ENCODE data around the gene SERTAD2. TPM values are rescaled to one million over a fixed set of nuclear protein-coding genes. Genes with fewer than 3 reads are reported as not detected.

SERTAD2 gene
- total RNA-seq, 2 donors from 2014 or later, result 15.3 to 26.0 TPM

DNA sequence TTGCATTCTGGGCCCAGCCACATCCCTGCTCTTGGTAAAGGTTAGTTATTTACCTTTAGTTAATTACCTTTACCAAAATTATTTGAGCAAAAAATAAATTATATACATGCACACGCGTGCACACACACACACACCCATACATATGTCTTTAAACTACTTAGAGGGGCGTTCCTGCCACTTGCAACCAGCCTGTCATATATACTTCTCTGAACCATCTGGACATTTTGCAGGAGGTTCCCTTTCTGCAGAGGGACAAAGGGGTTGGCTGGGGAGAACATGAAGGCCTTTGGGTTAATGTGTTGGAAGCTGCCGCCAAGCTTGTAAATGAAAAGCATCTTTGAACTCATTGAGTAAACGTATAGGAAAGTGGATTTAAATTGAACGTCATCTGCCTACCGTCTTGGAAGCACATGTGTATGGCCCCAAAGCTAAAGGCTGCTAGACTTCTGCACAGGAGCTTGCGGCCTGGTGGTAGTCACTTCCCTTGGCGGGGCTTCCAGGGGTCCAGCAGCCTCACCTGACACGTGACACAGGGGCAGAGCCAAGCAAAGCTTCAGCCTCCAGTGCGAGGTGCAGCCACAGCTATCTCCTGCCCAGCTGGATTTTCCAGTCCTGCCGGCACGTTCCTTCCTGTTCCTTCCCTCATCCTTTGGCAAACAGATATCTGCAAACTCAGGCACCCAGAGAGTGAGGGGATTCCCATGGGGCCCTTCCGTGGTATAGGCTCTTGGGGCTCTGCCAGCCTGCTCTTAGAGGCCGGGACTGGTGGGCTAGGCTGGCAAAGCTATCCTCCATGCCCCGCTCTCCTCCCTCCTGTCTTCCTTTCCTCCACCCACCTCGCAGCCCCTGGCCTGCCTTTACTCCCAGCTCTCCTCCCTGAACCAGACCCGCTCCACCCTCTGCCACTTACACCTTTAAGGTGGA is 46.1 kb downstream of the SERTAD2 start:
- DNase-seq (ENCODE audit: low spot score), result peak; percentile 93
- H3K4me3 ChIP-seq, result no peak overlapping the region
- intact Hi-C loops (cut with DNase I), result loop anchor here (5.0 kb wide), 1 partner anchor 40 kb away; no protein-coding TSS in a partner anchor

DNA sequence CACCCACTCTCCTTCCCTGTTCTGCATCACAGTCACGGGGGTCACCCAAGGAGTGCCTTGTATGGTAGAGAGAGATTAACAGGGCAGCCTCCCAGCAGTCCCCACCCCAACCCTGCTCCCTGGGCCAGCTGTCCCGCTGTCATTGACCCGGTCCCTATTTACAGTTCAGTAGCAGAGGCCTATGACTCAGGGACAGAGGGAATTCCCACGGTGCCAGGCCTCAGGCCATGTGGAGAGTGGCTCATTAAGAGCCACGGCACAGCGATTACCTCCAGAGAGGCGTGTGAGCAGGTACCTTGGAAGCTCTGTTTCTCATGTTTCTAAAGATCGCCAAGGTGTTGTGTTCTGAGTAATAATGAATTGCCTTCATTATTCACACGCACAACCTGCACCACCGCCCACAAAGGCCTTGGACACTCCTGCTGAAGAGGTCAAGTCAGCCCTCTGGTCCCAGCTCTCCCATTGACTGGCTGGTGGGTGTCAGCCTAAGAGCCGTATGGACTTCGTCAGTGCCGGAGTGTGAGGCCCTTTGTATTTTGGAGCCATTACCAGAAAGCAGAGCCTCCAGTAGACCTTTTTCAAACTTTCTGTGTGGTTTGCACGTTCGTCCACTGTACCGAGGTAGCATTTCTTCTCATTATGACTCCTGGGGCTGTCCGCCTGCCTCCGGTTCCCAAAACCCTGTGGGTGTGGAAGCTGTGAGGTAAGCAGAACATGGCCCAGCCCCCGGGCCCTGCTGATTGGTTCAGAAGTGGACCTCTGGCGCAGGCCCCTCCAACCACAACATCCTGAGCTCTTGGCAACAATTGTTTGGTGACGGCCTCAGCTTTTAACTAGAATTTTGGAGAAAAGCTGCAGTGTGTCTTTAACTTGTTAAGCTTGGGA is 47.0 kb downstream of the SERTAD2 start:
- Histone ChIP-seq H3K9me3 (no peaks in the 10 kb centered on the region), H3K4me1 (replicated peaks) (peaks cover 8% of the 10 kb centered on the region), H3K36me3 (no peaks in the 10 kb centered on the region), H3K27ac (peak overlapping the region; percentile 53 to 62), H3K27me3 (replicated peaks; ENCODE audit: insufficient read depth) (no peaks in the 10 kb centered on the region), H3K4me3 (no peak overlapping the region)
- intact Hi-C loops (cut with DNase I), result loop anchor here (5.0 kb wide), 1 partner anchor 41 kb away; no protein-coding TSS in a partner anchor
- 51% methylated on average over 21 of the region's 21 CpGs for WGBS
- peak; percentile 73 for DNase-seq (ENCODE audit: low spot score)
- TF ChIP-seq, protein P1, sequence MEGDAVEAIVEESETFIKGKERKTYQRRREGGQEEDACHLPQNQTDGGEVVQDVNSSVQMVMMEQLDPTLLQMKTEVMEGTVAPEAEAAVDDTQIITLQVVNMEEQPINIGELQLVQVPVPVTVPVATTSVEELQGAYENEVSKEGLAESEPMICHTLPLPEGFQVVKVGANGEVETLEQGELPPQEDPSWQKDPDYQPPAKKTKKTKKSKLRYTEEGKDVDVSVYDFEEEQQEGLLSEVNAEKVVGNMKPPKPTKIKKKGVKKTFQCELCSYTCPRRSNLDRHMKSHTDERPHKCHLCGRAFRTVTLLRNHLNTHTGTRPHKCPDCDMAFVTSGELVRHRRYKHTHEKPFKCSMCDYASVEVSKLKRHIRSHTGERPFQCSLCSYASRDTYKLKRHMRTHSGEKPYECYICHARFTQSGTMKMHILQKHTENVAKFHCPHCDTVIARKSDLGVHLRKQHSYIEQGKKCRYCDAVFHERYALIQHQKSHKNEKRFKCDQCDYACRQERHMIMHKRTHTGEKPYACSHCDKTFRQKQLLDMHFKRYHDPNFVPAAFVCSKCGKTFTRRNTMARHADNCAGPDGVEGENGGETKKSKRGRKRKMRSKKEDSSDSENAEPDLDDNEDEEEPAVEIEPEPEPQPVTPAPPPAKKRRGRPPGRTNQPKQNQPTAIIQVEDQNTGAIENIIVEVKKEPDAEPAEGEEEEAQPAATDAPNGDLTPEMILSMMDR (IDR thresholded peaks at IDR 0.05), result no peak
- peak; percentile 60 for TF ChIP-seq POLR2A (IDR thresholded peaks at IDR 0.05)
- TF ChIP-seq POLR2AphosphoS5 (IDR thresholded peaks at IDR 0.05), result peak; percentile 58

More for the DNA sequence above, 46.1 kb downstream of the SERTAD2 start:
- WGBS, result 30% methylated on average over 18 of the region's 18 CpGs
- H3K36me3 ChIP-seq, result no peaks in the 10 kb centered on the region
- no peaks in the 10 kb centered on the region for H3K27me3 ChIP-seq (replicated peaks; ENCODE audit: insufficient read depth)
- H3K4me1 ChIP-seq (replicated peaks), result peaks cover 8% of the 10 kb centered on the region
- TF ChIP-seq, protein P1 (IDR thresholded peaks at IDR 0.05), result no peak
- TF ChIP-seq POLR2AphosphoS5 (IDR thresholded peaks at IDR 0.05), result peak; percentile 92
- no peak for TF ChIP-seq POLR2A (IDR thresholded peaks at IDR 0.05)
- peak overlapping the region; percentile 33 to 53 for H3K27ac ChIP-seq
- H3K9me3 ChIP-seq, result no peaks in the 10 kb centered on the region

DNA sequence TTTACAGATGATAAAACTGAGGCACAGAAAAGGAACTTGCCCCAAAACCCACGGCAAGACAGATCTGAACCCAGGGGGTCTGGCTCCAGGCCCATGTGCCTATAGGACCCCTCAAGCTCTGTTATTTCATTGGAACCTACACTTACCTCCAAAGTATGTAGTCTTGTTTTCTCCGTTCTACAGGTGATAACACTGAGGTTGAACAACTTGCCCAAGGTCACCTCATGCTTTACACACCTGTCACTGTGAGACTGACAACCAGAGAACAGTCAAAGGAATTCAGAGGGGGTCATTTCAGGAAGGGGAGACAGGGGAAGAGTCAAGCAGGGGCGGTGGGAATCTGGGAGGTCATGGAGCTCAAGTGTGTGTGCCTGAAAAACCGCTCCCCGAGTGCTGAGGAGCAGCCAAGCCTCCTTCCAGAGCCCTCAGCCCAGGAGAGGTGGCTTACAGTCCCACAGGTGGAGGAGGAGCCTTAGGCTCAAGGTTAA is 47.7 kb downstream of the SERTAD2 start:
- intact Hi-C loops (cut with DNase I), result loop anchor here (5.0 kb wide), 1 partner anchor 41 kb away; no protein-coding TSS in a partner anchor
- TF ChIP-seq POLR2AphosphoS5 (IDR thresholded peaks at IDR 0.05), result no peak
- TF ChIP-seq, protein P1 (IDR thresholded peaks at IDR 0.05), result no peak
- TF ChIP-seq POLR2A (IDR thresholded peaks at IDR 0.05), result peak; percentile 34
- WGBS, result 86% methylated on average over 5 of the region's 5 CpGs
- Histone ChIP-seq H3K4me1 (replicated peaks) (peaks cover 8% of the 10 kb centered on the region), H3K36me3 (no peaks in the 10 kb centered on the region), H3K27ac (no peak overlapping the region), H3K9me3 (no peaks in the 10 kb centered on the region), H3K27me3 (replicated peaks; ENCODE audit: insufficient read depth) (no peaks in the 10 kb centered on the region), H3K4me3 (no peak overlapping the region)
- DNase-seq (ENCODE audit: low spot score), result no peak

DNA sequence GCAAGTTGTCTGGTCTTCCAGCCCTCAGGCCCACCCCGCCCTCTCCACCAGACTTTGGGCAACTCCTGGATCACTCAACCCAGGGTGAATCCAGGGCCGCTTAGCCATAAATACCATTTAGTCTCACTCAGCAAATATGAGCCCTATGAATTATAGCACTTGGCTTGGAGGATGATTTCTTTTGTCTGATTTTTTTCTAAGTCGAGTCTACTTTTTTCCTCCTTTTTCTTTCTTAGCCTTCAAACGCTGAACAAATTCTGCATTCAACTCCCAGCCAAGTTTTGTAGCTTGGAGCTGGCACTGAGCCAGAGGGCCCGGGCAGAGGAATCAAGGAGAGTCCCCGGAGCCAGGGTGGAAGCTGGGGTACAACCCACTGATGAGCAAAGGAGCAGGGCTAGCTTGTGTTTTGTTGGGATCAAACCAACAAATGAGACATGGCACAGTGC is 48.7 kb downstream of the SERTAD2 start:
- H3K4me3 ChIP-seq, result no peak overlapping the region
- intact Hi-C loops (cut with DNase I), result loop anchor here (5.0 kb wide), 1 partner anchor 42 kb away; no protein-coding TSS in a partner anchor
- no peaks in the 10 kb centered on the region for H3K9me3 ChIP-seq
- 21% methylated on average over 6 of the region's 6 CpGs for WGBS
- no peak overlapping the region for H3K27ac ChIP-seq
- TF ChIP-seq POLR2AphosphoS5 (IDR thresholded peaks at IDR 0.05), result no peak
- TF ChIP-seq POLR2A (IDR thresholded peaks at IDR 0.05), result no peak
- TF ChIP-seq, protein P1 (IDR thresholded peaks at IDR 0.05), result no peak
- no peaks in the 10 kb centered on the region for H3K36me3 ChIP-seq
- peaks cover 8% of the 10 kb centered on the region for H3K4me1 ChIP-seq (replicated peaks)
- no peaks in the 10 kb centered on the region for H3K27me3 ChIP-seq (replicated peaks; ENCODE audit: insufficient read depth)
- DNase-seq (ENCODE audit: low spot score), result peak; percentile 35
